SU-DHL-6 (cell line): ENCODE measurements around the gene CBFA2T3.

Experiments
- EZH2phosphoT487 ChIP-seq: fragments of 200-600 bp; sonication (generic), shearing (Covaris generic); conservative IDR thresholded peaks from 2 replicates; pipeline ENCODE4 v1.6.1; 2018; ENCODE audit warnings: mild to moderate bottlenecking, antibody characterized with exemption, low read length, moderate library complexity, mixed read lengths
- TF ChIP-seq, protein P1 (sequence below): fragments of 200-600 bp; sonication (generic); IDR thresholded peaks from one replicate; pipeline ENCODE4 v1.5.1; 2017; ENCODE audit warnings: antibody characterized with exemption, mild to moderate bottlenecking, low read length, moderate library complexity; ENCODE audit not compliant: insufficient read depth, poor library complexity, severe bottlenecking

DNA sequence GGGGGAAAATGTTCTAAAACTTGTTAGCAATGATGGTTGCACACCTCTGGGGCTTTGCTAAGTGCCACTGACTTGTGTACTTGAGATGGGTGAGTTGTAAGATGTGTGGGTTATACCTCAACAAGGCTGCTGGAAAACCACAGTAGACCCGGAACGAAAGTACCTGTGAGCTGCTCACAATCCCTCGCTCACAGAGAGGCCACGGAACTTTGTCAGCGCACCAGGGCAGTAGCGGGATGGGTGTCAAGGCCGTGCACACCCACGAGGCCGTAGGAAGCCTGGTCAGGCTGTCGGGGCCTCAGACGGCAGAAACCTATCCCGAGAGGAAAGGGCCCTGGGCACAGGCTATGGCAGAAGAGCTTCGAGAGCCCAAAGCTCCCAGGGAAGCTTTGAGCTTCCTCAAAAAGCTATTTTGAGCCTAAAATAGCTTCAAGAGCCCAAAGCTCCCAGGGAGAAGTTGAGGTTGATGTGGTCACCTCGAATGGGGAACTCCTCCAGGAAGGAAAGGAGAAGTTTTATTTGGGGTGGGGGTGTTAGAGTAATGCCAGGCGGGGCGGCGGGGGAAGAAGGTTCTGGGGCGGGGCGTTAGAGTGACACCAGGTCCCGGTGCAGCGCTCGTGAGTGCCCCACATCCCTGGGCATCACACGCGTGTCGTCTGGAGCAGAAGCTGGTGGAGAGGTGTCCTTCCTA lies 19.0 kb downstream of the CBFA2T3 start:
- TF ChIP-seq, protein P1, sequence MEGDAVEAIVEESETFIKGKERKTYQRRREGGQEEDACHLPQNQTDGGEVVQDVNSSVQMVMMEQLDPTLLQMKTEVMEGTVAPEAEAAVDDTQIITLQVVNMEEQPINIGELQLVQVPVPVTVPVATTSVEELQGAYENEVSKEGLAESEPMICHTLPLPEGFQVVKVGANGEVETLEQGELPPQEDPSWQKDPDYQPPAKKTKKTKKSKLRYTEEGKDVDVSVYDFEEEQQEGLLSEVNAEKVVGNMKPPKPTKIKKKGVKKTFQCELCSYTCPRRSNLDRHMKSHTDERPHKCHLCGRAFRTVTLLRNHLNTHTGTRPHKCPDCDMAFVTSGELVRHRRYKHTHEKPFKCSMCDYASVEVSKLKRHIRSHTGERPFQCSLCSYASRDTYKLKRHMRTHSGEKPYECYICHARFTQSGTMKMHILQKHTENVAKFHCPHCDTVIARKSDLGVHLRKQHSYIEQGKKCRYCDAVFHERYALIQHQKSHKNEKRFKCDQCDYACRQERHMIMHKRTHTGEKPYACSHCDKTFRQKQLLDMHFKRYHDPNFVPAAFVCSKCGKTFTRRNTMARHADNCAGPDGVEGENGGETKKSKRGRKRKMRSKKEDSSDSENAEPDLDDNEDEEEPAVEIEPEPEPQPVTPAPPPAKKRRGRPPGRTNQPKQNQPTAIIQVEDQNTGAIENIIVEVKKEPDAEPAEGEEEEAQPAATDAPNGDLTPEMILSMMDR = no peak
- TF ChIP-seq EZH2phosphoT487 = no peak
